ENCODE data around the gene RBM8A. TPM values are rescaled to one million over a fixed set of nuclear protein-coding genes. Genes with fewer than 3 reads are reported as not detected.

RBM8A gene
- total RNA-seq, 1 donor from 2014 or later: 206 TPM

GRCh38 chr1:145871994-145872924 is 55.0 kb downstream of the RBM8A start:
- H3K4me3 Mint-ChIP-seq (ENCODE audit: unreplicated experiment): peak overlapping the region; percentile 78
- peaks cover 5% of the 10 kb centered on the region for H3K36me3 Mint-ChIP-seq (ENCODE audit: unreplicated experiment)
- no peaks in the 10 kb centered on the region for H3K9me3 Mint-ChIP-seq (ENCODE audit: unreplicated experiment)
- H3K27me3 Mint-ChIP-seq (ENCODE audit: unreplicated experiment): peaks cover 14% of the 10 kb centered on the region
- peak; percentile 44 for DNase-seq
- H3K4me1 Mint-ChIP-seq (ENCODE audit: low read depth, unreplicated experiment): peaks cover 8% of the 10 kb centered on the region
- TF ChIP-seq, protein P1, sequence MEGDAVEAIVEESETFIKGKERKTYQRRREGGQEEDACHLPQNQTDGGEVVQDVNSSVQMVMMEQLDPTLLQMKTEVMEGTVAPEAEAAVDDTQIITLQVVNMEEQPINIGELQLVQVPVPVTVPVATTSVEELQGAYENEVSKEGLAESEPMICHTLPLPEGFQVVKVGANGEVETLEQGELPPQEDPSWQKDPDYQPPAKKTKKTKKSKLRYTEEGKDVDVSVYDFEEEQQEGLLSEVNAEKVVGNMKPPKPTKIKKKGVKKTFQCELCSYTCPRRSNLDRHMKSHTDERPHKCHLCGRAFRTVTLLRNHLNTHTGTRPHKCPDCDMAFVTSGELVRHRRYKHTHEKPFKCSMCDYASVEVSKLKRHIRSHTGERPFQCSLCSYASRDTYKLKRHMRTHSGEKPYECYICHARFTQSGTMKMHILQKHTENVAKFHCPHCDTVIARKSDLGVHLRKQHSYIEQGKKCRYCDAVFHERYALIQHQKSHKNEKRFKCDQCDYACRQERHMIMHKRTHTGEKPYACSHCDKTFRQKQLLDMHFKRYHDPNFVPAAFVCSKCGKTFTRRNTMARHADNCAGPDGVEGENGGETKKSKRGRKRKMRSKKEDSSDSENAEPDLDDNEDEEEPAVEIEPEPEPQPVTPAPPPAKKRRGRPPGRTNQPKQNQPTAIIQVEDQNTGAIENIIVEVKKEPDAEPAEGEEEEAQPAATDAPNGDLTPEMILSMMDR (IDR thresholded peaks at IDR 0.05; ENCODE audit: partially characterized antibody, unreplicated experiment): no peak
- H3K27ac Mint-ChIP-seq (ENCODE audit: unreplicated experiment): no peak overlapping the region

Other genes with a start within 250 kb of the RBM8A start
- gene PDZK1, start 220.1 kb downstream of the RBM8A start, total RNA-seq (ENCODE audit: unreplicated experiment): 1.7 TPM
- gene CD160, start 208.0 kb downstream of the RBM8A start, total RNA-seq (ENCODE audit: unreplicated experiment): not detected
- gene RNF115, start 103.4 kb downstream of the RBM8A start, total RNA-seq (ENCODE audit: unreplicated experiment): 20.5 TPM
- gene POLR3C, start 103.3 kb downstream of the RBM8A start, total RNA-seq (ENCODE audit: unreplicated experiment): 43.4 TPM
- gene NUDT17, start 81.9 kb downstream of the RBM8A start, total RNA-seq (ENCODE audit: unreplicated experiment): 2.4 TPM
- 20.3 TPM for gene PIAS3, start 68.4 kb downstream of the RBM8A start, total RNA-seq (ENCODE audit: unreplicated experiment)
- gene ANKRD35, start 41.6 kb downstream of the RBM8A start, total RNA-seq (ENCODE audit: unreplicated experiment): 2.1 TPM
- 1.1 TPM for gene ITGA10, start 17.4 kb downstream of the RBM8A start, total RNA-seq (ENCODE audit: unreplicated experiment)
- 24.7 TPM for gene PEX11B, start 8.8 kb downstream of the RBM8A start, total RNA-seq (ENCODE audit: unreplicated experiment)
- gene LIX1L, start 30.5 kb upstream of the RBM8A start, total RNA-seq (ENCODE audit: unreplicated experiment): 20.3 TPM
- gene ANKRD34A, start 37.1 kb upstream of the RBM8A start, total RNA-seq (ENCODE audit: unreplicated experiment): 0.59 TPM
- 13.2 TPM for gene POLR3GL, start 37.2 kb upstream of the RBM8A start, total RNA-seq (ENCODE audit: unreplicated experiment)
- gene TXNIP, start 69.1 kb upstream of the RBM8A start, total RNA-seq (ENCODE audit: unreplicated experiment): 126 TPM
- not detected for gene HJV, start 94.3 kb upstream of the RBM8A start, total RNA-seq (ENCODE audit: unreplicated experiment)
- gene NBPF10, start 217.3 kb upstream of the RBM8A start, total RNA-seq (ENCODE audit: unreplicated experiment): 0.25 TPM